Spleen (tissue), 11 donors: ENCODE measurements around the gene DNAH11. TPM values are rescaled to one million over a fixed set of nuclear protein-coding genes. Genes with fewer than 3 reads are reported as not detected.

Source experiments
- DNase-seq: peaks from one replicate; pipeline ENCODE4 v3.0.0-alpha.2; 2020
- H3K27ac ChIP-seq, 8 donors: fragments of 200-600 bp; sonication (generic) in 7 of 8; 1 replicate in 4 of 8; 2 replicates in 4 of 8; pipeline versions ENCODE4 v1.5.0 to v1.8.0; 2016 to 2021; ENCODE audit warnings: inconsistent platforms in 4 of 8, mild to moderate bottlenecking in 4 of 8, moderate library complexity in 1 of 8
- H3K27me3 ChIP-seq, 7 donors: fragments of 200-600 bp; sonication (generic) in 6 of 7; replicated peaks in 1 of 7; 1 replicate in 4 of 7; 2 replicates in 3 of 7; pipeline versions ENCODE4 v1.5.0 to v1.8.0; 2016 to 2021; ENCODE audit warnings: inconsistent platforms in 3 of 7, mild to moderate bottlenecking in 1 of 7
- H3K36me3 ChIP-seq, 6 donors: fragments of 200-600 bp; sonication (generic) in 5 of 6; 1 replicate in 4 of 6; 2 replicates in 2 of 6; pipeline versions ENCODE4 v1.5.0 to v1.8.0; 2016 to 2021; ENCODE audit warnings: inconsistent platforms in 2 of 6
- H3K4me1 ChIP-seq, 6 donors: fragments of 200-600 bp; sonication (generic) in 5 of 6; 1 replicate in 3 of 6; 2 replicates in 3 of 6; pipeline versions ENCODE4 v1.5.0 to v1.8.0; 2016 to 2021; ENCODE audit warnings: inconsistent platforms in 3 of 6
- H3K4me3 ChIP-seq, 8 donors: fragments of 200-600 bp; sonication (generic) in 7 of 8; 1 replicate in 4 of 8; 2 replicates in 4 of 8; pipeline versions ENCODE4 v1.5.0 to v1.8.0; 2016 to 2021; ENCODE audit warnings: inconsistent platforms in 4 of 8, mild to moderate bottlenecking in 4 of 8, moderate library complexity in 2 of 8
- H3K9me3 ChIP-seq, 8 donors: fragments of 200-600 bp; sonication (generic) in 7 of 8; 1 replicate in 4 of 8; 2 replicates in 4 of 8; pipeline versions ENCODE4 v1.5.0 to v1.8.0; 2016 to 2021; ENCODE audit warnings: inconsistent platforms in 4 of 8
- POLR2A ChIP-seq, 3 donors: fragments of 450-650 bp; IDR thresholded peaks; one replicate each; pipeline ENCODE4 v1.5.1; 2017; ENCODE audit warnings: antibody characterized with exemption in 3 of 3, mild to moderate bottlenecking in 1 of 3
- POLR2AphosphoS5 ChIP-seq, 3 donors: sonication (generic); formaldehyde crosslinking; IDR thresholded peaks; one replicate each; pipeline ENCODE4 v1.5.1; 2017; ENCODE audit warnings: antibody characterized with exemption in 3 of 3
- WGBS, 5 donors: extraction: QIAGEN DNeasy Blood & Tissue Kit in 3 of 5; methylation state at CpG; one replicate each; pipeline versions ENCODE4 v1.1.5 to v1.1.7; 2013 to 2018; 5-methylcytosine and 5-hydroxymethylcytosine counted together
- intact Hi-C: fragments of 100-400 bp; cut with DNase I; formaldehyde crosslinking; loops from one replicate; pipeline ENCODE4 v1.15.0; 2023; ENCODE audit warnings: low total_unique reads
- polyA plus RNA-seq, 3 donors: library from polyadenylated mRNA; stranded (reverse); fragments of 200-250 nt; gene quantifications; one replicate each; pipeline ENCODE4 v1.2.1, GENCODE V29; 2013
- total RNA-seq, 7 donors: library from RNA; depleted of rRNA in 3 of 7; stranded (reverse); fragments of >200 nt in 3 of 7; fragmentation: NEBNext Ultra II Directional in 4 of 7; extraction: Animal tissue kit (Norgen Biotek cat#: 25700) in 4 of 7; gene quantifications; one replicate each; pipeline versions ENCODE4 v1.1.0 to v1.2.1, GENCODE V29; 2016 to 2021
- TF ChIP-seq, protein P1 (sequence below), 11 experiments: fragments of 200-600 bp in 7 of 11; fragments of 450-650 bp in 4 of 11; sonication (generic) in 4 of 11; IDR thresholded peaks in 8 of 11; conservative IDR thresholded peaks in 3 of 11; 1 replicate in 7 of 11; 2 replicates in 4 of 11; pipeline versions ENCODE4 v1.4.0 to v1.8.0; 2016 to 2021; ENCODE audit warnings: antibody characterized with exemption in 11 of 11, inconsistent platforms in 4 of 11, mild to moderate bottlenecking in 1 of 11
- donor health status: healthy with polysubstance abuse.
- donor health status: DM: no; HTN: no; CAD: no; lungs with moderate emphysema.
- donor health status: DM: no; HTN: no; CAD: no.
- donor health status: Bipolar disorder and iron deficiency.
- donor health status: healthy.
- donor health status: DM: no; HTN: no; CAD: no.
- donor health status: DM: yes; HTN: yes; CAD: no.

DNAH11 gene
- total and polyA plus RNA-seq, 10 donors = 0.28 to 2.1 (median 0.88) TPM

DNA sequence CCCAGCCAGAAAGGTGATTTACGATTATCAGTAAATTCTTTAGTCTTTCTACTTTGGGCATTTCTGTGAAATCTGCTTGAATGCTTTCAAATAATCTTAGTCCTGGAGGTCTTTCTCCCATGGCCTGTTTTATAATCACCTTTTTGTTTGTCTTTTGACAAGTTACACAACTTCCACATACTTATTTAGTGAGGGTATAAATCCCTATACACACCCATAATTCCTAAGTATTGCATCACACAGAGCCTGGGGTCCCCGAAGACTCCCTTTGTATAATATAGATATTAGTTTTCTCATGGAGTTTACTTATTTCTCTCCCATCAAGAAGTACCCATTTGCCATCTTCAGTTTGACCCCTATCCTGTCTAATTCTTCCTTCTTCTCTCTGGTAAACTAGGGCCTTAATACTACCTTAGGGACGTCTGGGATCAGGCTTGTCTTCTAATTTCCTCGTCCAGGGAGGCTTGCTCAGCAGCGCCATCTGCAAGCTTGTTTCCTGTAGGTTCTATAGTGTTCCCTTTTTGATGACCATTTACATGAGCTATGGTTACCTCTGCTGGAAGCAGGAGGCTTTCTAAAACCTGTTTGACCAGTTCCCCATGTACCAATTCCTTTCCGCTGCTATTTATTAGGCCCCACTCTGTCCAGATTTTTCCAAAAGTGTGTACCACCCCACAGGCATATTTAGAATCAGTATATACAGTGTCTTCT, 8.1 kb downstream of the DNAH11 start:
- peaks cover 0 to 4% (median 0%) of the 10 kb centered on the region in 7 donors for H3K27me3 ChIP-seq
- WGBS, 5 donors = 64 to 85% (median 71%) methylated on average over 6 of the region's 6 CpGs
- intact Hi-C loops = no loop called here
- no peak overlapping the region for H3K27ac ChIP-seq
- no peaks in the 10 kb centered on the region for H3K9me3 ChIP-seq
- H3K4me3 ChIP-seq = no peak overlapping the region
- no peaks in the 10 kb centered on the region for H3K4me1 ChIP-seq
- DNase-seq = no peak
- H3K36me3 ChIP-seq = no peaks in the 10 kb centered on the region
- TF ChIP-seq POLR2AphosphoS5 (IDR thresholded peaks at IDR 0.05) (no peak), POLR2A (IDR thresholded peaks at IDR 0.05) (no peak)
- TF ChIP-seq, protein P1, sequence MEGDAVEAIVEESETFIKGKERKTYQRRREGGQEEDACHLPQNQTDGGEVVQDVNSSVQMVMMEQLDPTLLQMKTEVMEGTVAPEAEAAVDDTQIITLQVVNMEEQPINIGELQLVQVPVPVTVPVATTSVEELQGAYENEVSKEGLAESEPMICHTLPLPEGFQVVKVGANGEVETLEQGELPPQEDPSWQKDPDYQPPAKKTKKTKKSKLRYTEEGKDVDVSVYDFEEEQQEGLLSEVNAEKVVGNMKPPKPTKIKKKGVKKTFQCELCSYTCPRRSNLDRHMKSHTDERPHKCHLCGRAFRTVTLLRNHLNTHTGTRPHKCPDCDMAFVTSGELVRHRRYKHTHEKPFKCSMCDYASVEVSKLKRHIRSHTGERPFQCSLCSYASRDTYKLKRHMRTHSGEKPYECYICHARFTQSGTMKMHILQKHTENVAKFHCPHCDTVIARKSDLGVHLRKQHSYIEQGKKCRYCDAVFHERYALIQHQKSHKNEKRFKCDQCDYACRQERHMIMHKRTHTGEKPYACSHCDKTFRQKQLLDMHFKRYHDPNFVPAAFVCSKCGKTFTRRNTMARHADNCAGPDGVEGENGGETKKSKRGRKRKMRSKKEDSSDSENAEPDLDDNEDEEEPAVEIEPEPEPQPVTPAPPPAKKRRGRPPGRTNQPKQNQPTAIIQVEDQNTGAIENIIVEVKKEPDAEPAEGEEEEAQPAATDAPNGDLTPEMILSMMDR (IDR thresholded peaks at IDR 0.05 in 8 of 11, conservative IDR thresholded peaks at IDR 0.05 in 3 of 11) = no peak

DNA sequence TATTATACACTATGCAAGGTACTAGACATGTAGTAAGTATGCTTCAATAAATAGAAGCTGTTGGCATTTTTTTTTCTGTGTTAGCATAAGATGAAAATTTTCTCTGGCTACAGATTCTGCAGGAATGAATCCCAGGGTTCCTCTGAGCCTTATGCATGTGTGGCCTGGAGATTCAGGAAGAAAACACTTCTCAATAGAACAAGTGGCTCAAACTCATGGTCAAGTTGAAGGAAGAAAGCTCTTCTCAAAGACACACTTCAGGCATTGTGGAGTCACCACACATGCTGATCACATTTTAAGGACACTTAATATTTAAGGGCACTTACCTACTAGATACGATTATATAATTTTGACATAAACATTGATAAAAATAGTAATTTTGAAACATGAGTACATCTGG, 19.5 kb downstream of the DNAH11 start:
- no peak overlapping the region for H3K27ac ChIP-seq
- 67 to 81% (median 77%) methylated on average over 1 of the region's 1 CpG for WGBS, 5 donors
- no peaks in the 10 kb centered on the region for H3K27me3 ChIP-seq
- TF ChIP-seq POLR2AphosphoS5 (IDR thresholded peaks at IDR 0.05) = no peak
- TF ChIP-seq, protein P1 (IDR thresholded peaks at IDR 0.05 in 8 of 11, conservative IDR thresholded peaks at IDR 0.05 in 3 of 11) = no peak
- TF ChIP-seq POLR2A (IDR thresholded peaks at IDR 0.05) = no peak
- no peak overlapping the region for H3K4me3 ChIP-seq
- no peaks in the 10 kb centered on the region for H3K36me3 ChIP-seq
- intact Hi-C loops = no loop called here
- H3K9me3 ChIP-seq = no peaks in the 10 kb centered on the region
- no peak for DNase-seq
- no peaks in the 10 kb centered on the region for H3K4me1 ChIP-seq

DNA sequence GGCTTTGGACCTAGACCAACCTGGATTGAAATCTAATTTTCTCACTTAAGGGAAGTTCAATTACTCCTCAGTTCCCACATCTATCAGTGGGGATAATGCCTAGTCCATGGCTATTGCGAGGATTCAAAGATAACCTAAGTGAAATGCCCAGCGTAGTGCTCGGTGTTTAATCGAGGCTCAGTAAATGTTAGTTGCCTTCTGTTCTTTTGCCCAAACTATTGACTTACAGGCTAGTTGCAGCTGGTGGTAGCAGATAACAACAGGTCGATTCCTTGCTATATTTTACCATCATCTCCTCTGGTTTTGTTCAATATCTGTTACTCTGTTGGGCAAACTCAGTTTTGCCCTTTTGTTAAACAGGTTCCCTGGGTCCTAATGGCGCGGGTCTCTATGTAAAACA, 22.8 kb downstream of the DNAH11 start:
- 86 to 95% (median 91%) methylated on average over 7 of the region's 7 CpGs for WGBS, 5 donors

DNA sequence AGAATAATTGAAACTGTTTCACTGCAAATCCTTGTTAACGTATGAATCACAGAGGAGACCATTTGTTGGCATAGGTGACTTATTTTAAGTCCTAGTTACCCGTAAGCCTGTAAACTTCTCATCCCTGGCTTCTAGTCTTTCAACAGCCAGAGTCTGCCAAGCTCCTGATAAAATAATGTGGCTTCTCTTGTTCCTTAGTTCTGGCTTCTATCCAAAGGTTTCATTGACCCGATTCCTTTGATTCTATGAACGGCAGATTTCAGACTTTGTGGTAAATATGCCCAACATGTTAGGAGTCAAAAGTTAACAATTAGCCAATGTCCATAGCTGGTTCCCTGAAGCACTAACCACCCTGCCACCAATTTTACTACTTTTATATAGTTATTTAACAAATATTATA, 23.3 kb downstream of the DNAH11 start:
- Histone ChIP-seq H3K9me3 (no peaks in the 10 kb centered on the region), H3K4me3 (no peak overlapping the region), H3K27me3 (no peaks in the 10 kb centered on the region), H3K27ac (no peak overlapping the region), H3K36me3 (no peaks in the 10 kb centered on the region), H3K4me1 (no peaks in the 10 kb centered on the region)
- intact Hi-C loops = no loop called here
- TF ChIP-seq, protein P1 (IDR thresholded peaks at IDR 0.05 in 8 of 11, conservative IDR thresholded peaks at IDR 0.05 in 3 of 11) = no peak
- TF ChIP-seq POLR2A (IDR thresholded peaks at IDR 0.05) (no peak), POLR2AphosphoS5 (IDR thresholded peaks at IDR 0.05) (no peak)
- 78 to 92% (median 87%) methylated on average over 4 of the region's 4 CpGs for WGBS, 5 donors
- DNase-seq = no peak

More for the DNA sequence above, 22.8 kb downstream of the DNAH11 start:
- Histone ChIP-seq H3K27me3 (no peaks in the 10 kb centered on the region), H3K27ac (no peak overlapping the region), H3K4me3 (no peak overlapping the region), H3K9me3 (no peaks in the 10 kb centered on the region), H3K4me1 (no peaks in the 10 kb centered on the region), H3K36me3 (no peaks in the 10 kb centered on the region)
- TF ChIP-seq POLR2A (IDR thresholded peaks at IDR 0.05) (no peak), POLR2AphosphoS5 (IDR thresholded peaks at IDR 0.05) (no peak)
- TF ChIP-seq, protein P1 (IDR thresholded peaks at IDR 0.05 in 8 of 11, conservative IDR thresholded peaks at IDR 0.05 in 3 of 11) = no peak
- DNase-seq = no peak
- intact Hi-C loops = no loop called here
